HUES6 (cell line): ENCODE measurements around the gene FNBP1.

Experiments
- H3K27ac ChIP-seq: 2 replicates; pipeline ENCODE4 v1.7.0; 2013; ENCODE audit warnings: low read depth, mild to moderate bottlenecking, low read length, inconsistent platforms
- H3K27me3 ChIP-seq: 2 replicates; pipeline ENCODE4 v1.6.1; 2013; ENCODE audit warnings: low read length; ENCODE audit not compliant: control insufficient read depth, insufficient read depth
- H3K36me3 ChIP-seq: 2 replicates; pipeline ENCODE4 v1.6.1; 2013; ENCODE audit warnings: low read length; ENCODE audit not compliant: control insufficient read depth, insufficient read depth
- H3K4me1 ChIP-seq: 2 replicates; pipeline ENCODE4 v1.6.1; 2013; ENCODE audit warnings: low read length; ENCODE audit not compliant: control insufficient read depth, insufficient read depth
- H3K4me3 ChIP-seq: 2 replicates; pipeline ENCODE4 v1.5.1; 2013; ENCODE audit warnings: low read depth, low read length
- H3K9ac ChIP-seq: one replicate; pipeline ENCODE4 v1.6.1; 2013; ENCODE audit warnings: mild to moderate bottlenecking, low read length
- H3K9me3 ChIP-seq: 2 replicates; pipeline ENCODE4 v1.6.1; 2013; ENCODE audit warnings: low read depth, low read length; ENCODE audit not compliant: control insufficient read depth, insufficient read depth

The FNBP1 gene

DNA sequence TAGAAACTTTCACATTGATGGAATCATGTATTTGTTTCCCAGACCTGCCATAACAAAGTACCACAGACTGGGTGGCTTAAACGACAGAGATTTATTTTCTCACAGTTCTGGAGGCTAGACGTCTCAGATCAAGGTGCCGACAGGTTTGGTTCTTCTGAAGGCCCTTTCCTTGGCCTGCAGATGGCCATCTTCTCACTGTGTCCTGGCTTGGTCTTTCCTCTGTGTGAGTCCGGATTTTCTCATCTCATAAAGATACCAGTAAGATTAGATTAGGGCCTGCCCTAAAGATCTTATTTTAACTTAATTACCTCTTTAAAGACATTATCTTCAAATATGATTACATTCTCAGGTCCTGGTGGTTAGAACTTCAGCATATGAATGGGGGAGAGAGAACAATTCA, 201.9 kb downstream of the FNBP1 start:
- Histone ChIP-seq H3K4me3 (no peak overlapping the region), H3K36me3 (no peaks in the 10 kb centered on the region), H3K9ac (no peak overlapping the region), H3K27ac (no peak overlapping the region), H3K9me3 (no peaks in the 10 kb centered on the region), H3K4me1 (peaks cover 38% of the 10 kb centered on the region), H3K27me3 (no peaks in the 10 kb centered on the region)

- no peaks in the 10 kb centered on the region for H3K27me3 ChIP-seq
- H3K9ac ChIP-seq, result no peak overlapping the region
- H3K27ac ChIP-seq, result no peak overlapping the region
- H3K4me1 ChIP-seq, result peaks cover 40% of the 10 kb centered on the region
- H3K9me3 ChIP-seq, result no peaks in the 10 kb centered on the region
- no peaks in the 10 kb centered on the region for H3K36me3 ChIP-seq
- H3K4me3 ChIP-seq, result no peak overlapping the region
Observed at GRCh38 chr9:129840034-129840433, 203.0 kb downstream of the FNBP1 start.

DNA sequence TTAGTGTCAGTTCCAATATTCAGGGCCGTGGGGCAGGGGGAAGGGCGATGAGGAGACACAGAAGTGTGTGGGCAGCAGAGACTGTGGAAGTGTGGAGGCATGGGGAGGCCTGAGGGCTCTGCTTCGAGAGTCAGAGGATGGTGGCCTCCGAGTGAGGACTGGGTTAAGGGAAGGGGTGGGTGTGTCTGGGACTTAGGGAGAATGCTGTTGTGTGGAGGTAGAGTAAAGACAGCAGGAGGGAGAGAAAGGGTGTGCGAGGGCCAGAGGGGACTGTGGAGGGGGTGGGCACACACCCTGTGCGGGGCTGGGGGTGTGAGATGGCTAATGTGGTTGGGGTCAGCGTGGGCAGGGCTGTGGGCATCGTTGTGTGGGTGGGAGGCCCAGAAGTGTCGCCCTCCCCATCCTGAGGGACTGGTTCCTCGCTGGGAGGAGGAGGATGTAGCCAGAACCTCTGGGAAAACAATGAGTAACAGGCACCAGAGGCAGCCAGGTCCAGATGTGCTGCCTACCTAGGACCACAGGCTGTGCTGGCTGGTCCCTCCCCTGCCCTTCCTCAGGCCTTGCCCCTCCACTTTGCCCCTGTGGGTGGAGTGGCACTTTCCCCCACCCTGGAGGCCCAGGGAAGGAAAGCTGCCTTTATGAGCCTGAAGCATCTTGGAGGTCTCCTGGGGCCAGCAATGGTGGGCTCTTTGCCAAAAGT, 203.5 kb downstream of the FNBP1 start:
- no peaks in the 10 kb centered on the region for H3K9me3 ChIP-seq
- H3K36me3 ChIP-seq, result no peaks in the 10 kb centered on the region
- H3K9ac ChIP-seq, result no peak overlapping the region
- no peak overlapping the region for H3K4me3 ChIP-seq
- no peaks in the 10 kb centered on the region for H3K27me3 ChIP-seq
- H3K4me1 ChIP-seq, result peaks cover 40% of the 10 kb centered on the region
- H3K27ac ChIP-seq, result no peak overlapping the region

GRCh38 chr9:129838707-129839259, 204.2 kb downstream of the FNBP1 start:
- no peaks in the 10 kb centered on the region for H3K27me3 ChIP-seq
- H3K36me3 ChIP-seq, result no peaks in the 10 kb centered on the region
- peaks cover 40% of the 10 kb centered on the region for H3K4me1 ChIP-seq
- no peak overlapping the region for H3K27ac ChIP-seq
- no peak overlapping the region for H3K9ac ChIP-seq
- no peaks in the 10 kb centered on the region for H3K9me3 ChIP-seq
- H3K4me3 ChIP-seq, result no peak overlapping the region
